K562 (cell line): Measurements from ENCODE around the gene NEUROG3. TPM values are rescaled to one million over a fixed set of nuclear protein-coding genes. Genes with fewer than 3 reads are reported as not detected.

Source experiments
- ATF1 ChIP-seq, 2 experiments: fragments of 450-650 bp in 1 of 2; IDR thresholded peaks; 2 replicates each; pipeline ENCODE4 v1.6.1; 2016; ENCODE audit warnings: missing compliant biosample characterization in 1 of 2, missing genetic modification characterization in 1 of 2
- CREM ChIP-seq: IDR thresholded peaks from 2 replicates; pipeline ENCODE4 v1.6.1; 2014; ENCODE audit warnings: antibody characterized with exemption, low read depth
- FOXA1 ChIP-seq: fragments of 450-650 bp; IDR thresholded peaks from 2 replicates; pipeline ENCODE4 v1.6.1; 2016; ENCODE audit warnings: mild to moderate bottlenecking, borderline replicate concordance
- FOXP1 ChIP-seq: sonication (generic); formaldehyde crosslinking; IDR thresholded peaks from 2 replicates; pipeline ENCODE4 v1.8.0; 2022; ENCODE audit warnings: mild to moderate bottlenecking, missing genetic modification reagents
- HEY1 ChIP-seq: fragments of 250-450 bp; sonication (Bioruptor Pico); IDR thresholded peaks from 2 replicates; pipeline ENCODE4 v1.5.0; 2020; ENCODE audit warnings: mild to moderate bottlenecking, moderate library complexity, borderline replicate concordance
- HNRNPH1 ChIP-seq: fragments of 200-400 bp; formaldehyde crosslinking; optimal IDR thresholded peaks from 2 replicates; pipeline ENCODE3; 2017; ENCODE audit warnings: low read depth, mild to moderate bottlenecking, low read length, moderate library complexity
- MAZ ChIP-seq, 2 experiments: fragments of 450-650 bp in 1 of 2; sonication (generic) in 1 of 2; formaldehyde crosslinking; IDR thresholded peaks in 1 of 2; conservative IDR thresholded peaks in 1 of 2; 2 replicates each; pipeline versions ENCODE4 v1.4.0 to v1.5.0; 2020; ENCODE audit warnings: mild to moderate bottlenecking in 1 of 2, missing genetic modification reagents in 1 of 2
- MIER1 ChIP-seq: fragments of 450-650 bp; IDR thresholded peaks from 2 replicates; pipeline ENCODE4 v1.6.1; 2016; ENCODE audit warnings: antibody characterized with exemption, mild to moderate bottlenecking, low read depth
- NCOA2 ChIP-seq, 2 experiments: fragments of 450-650 bp; IDR thresholded peaks; 2 replicates each; pipeline ENCODE4 v1.6.1; 2018; ENCODE audit warnings: mild to moderate bottlenecking in 2 of 2, moderate library complexity in 1 of 2; ENCODE audit not compliant: partially characterized antibody in 2 of 2
- NR2C1 ChIP-seq, 2 experiments: fragments of 450-650 bp; IDR thresholded peaks; 2 replicates each; pipeline ENCODE4 v1.6.1; 2017; ENCODE audit warnings: mild to moderate bottlenecking in 2 of 2, antibody characterized with exemption in 1 of 2, inconsistent platforms in 1 of 2, missing compliant biosample characterization in 1 of 2, missing genetic modification characterization in 1 of 2
- NR2C2 ChIP-seq, 2 experiments: fragments of 200-800 bp in 1 of 2; sonication (Bioruptor generic) in 1 of 2; sonication (generic) in 1 of 2; formaldehyde crosslinking in 1 of 2; IDR thresholded peaks; 2 replicates each; pipeline versions ENCODE4 v1.6.1 to v1.8.0; 2016 to 2022; ENCODE audit warnings: mild to moderate bottlenecking in 1 of 2, missing compliant biosample characterization in 1 of 2, missing genetic modification characterization in 1 of 2, missing genetic modification reagents in 1 of 2
- PTBP1 ChIP-seq: fragments of 200-400 bp; formaldehyde crosslinking; IDR thresholded peaks from 2 replicates; pipeline ENCODE4 v1.6.1; 2017; ENCODE audit warnings: low read depth, low read length
- PTTG1 ChIP-seq: fragments of 450-650 bp; IDR thresholded peaks from 2 replicates; pipeline ENCODE4 v1.6.1; 2016; ENCODE audit warnings: low read depth, mild to moderate bottlenecking, missing genetic modification characterization, missing compliant biosample characterization
- RBM22 ChIP-seq: fragments of 200-400 bp; formaldehyde crosslinking; IDR thresholded peaks from 2 replicates; pipeline ENCODE4 v1.6.1; 2018; ENCODE audit warnings: low read length, low read depth; ENCODE audit not compliant: poor library complexity, severe bottlenecking
- RFX1 ChIP-seq: fragments of 450-650 bp; IDR thresholded peaks from 2 replicates; pipeline ENCODE4 v1.6.1; 2016; ENCODE audit warnings: mild to moderate bottlenecking, moderate library complexity
- SMAD1 ChIP-seq: fragments of 150-350 bp; IDR thresholded peaks from 2 replicates; pipeline ENCODE4 v1.6.1; 2014; ENCODE audit warnings: low read length, low read depth; ENCODE audit not compliant: partially characterized antibody
- SNRNP70 ChIP-seq: fragments of 200-400 bp; formaldehyde crosslinking; optimal IDR thresholded peaks from 2 replicates; pipeline ENCODE3; 2017; ENCODE audit warnings: low read depth, low read length
- SRSF1 ChIP-seq: fragments of 200-400 bp; formaldehyde crosslinking; IDR thresholded peaks from 2 replicates; pipeline ENCODE4 v1.6.1; 2017; ENCODE audit warnings: mild to moderate bottlenecking, low read depth, low read length, moderate library complexity
- TAF7 ChIP-seq: fragments of 450-650 bp; IDR thresholded peaks from 2 replicates; pipeline ENCODE4 v1.6.1; 2016; ENCODE audit warnings: missing genetic modification characterization, missing compliant biosample characterization
- ZBTB49 ChIP-seq: sonication (generic); formaldehyde crosslinking; IDR thresholded peaks from 2 replicates; pipeline ENCODE4 v1.8.0; 2022; ENCODE audit warnings: missing genetic modification reagents, mild to moderate bottlenecking, borderline replicate concordance
- ZNF175 ChIP-seq: fragments of 200-800 bp; sonication (Bioruptor generic); IDR thresholded peaks from 2 replicates; pipeline ENCODE4 v1.6.1; 2016; ENCODE audit warnings: low read depth, mild to moderate bottlenecking, missing genetic modification characterization, missing compliant biosample characterization
- ZNF184 ChIP-seq: sonication (generic); formaldehyde crosslinking; IDR thresholded peaks from 2 replicates; pipeline ENCODE4 v1.5.0; 2020; ENCODE audit warnings: missing genetic modification reagents
- ZNF347 ChIP-seq: fragments of 450-650 bp; formaldehyde crosslinking; IDR thresholded peaks from 2 replicates; pipeline ENCODE4 v1.4.0; 2020; ENCODE audit warnings: low read depth, mild to moderate bottlenecking, moderate library complexity
- ZNF586 ChIP-seq: fragments of 450-650 bp; formaldehyde crosslinking; conservative IDR thresholded peaks from 2 replicates; pipeline ENCODE4 v1.4.0; 2020; ENCODE audit warnings: mild to moderate bottlenecking, moderate library complexity
- polyA plus RNA-seq, 8 experiments: library from polyadenylated mRNA; depleted of rRNA in 4 of 8; stranded (reverse) in 5 of 8; unstranded in 3 of 8; fragments of >200 nt; fragmentation: Nextera tagmentation in 2 of 8; fragmentation: Illumina TruSeq in 1 of 8; extraction: Ambion mirVana in 2 of 8; extraction: Trizol in 1 of 8; gene quantifications; 2 replicates each; pipeline versions ENCODE4 v1.2.1 to v1.2.3, GENCODE V29; 2011 to 2014; ENCODE audit warnings: inconsistent platforms in 1 of 8, missing spikeins in 1 of 8
- total RNA-seq, 7 experiments: library from RNA; depleted of rRNA in 6 of 7; stranded (reverse); fragments of >200 nt in 6 of 7; fragmentation: Illumina TruSeq in 2 of 7; extraction: Trizol in 2 of 7; gene quantifications; 2 replicates each; pipeline versions ENCODE4 v1.2.1 to v1.2.3, GENCODE V29; 2011 to 2021; ENCODE audit warnings: low replicate concordance in 1 of 7
- TF ChIP-seq, protein P1 (sequence below): sonication (generic); formaldehyde crosslinking; IDR thresholded peaks from 2 replicates; pipeline ENCODE4 v1.8.1; 2023; ENCODE audit warnings: mild to moderate bottlenecking, missing genetic modification reagents, moderate library complexity
- TF ChIP-seq, protein P2 (sequence below): fragments of 250-450 bp; sonication (Bioruptor Pico); IDR thresholded peaks from 2 replicates; pipeline ENCODE4 v1.9.0; 2021; ENCODE audit warnings: mild to moderate bottlenecking

Gene NEUROG3
- total and polyA plus RNA-seq, 9 of the 15 experiments (the other 6 are each of a cell fraction or from before 2014, with no cell fraction given), result not detected

GRCh38 chr10:69567920-69568319 is 5.3 kb downstream of the NEUROG3 start (continued):
- TF ChIP-seq ATF1 (CRISPR knock-in tag; IDR thresholded peaks at IDR 0.05) (no peak), ATF1 (tag; IDR thresholded peaks at IDR 0.05) (0 out of 2 replicates have a peak, but pooled peaks have one; percentile 18), PTTG1 (tag) (no peak), CREM (peak; percentile 83), HEY1 (CRISPR knock-in tag) (no peak), TAF7 (no peak), HNRNPH1 (no peak), NR2C2 (CRISPR knock-in tag; IDR thresholded peaks at IDR 0.05) (peak; percentile 69; the same call in 1 of the 2 replicates), NR2C2 (tag; IDR thresholded peaks at IDR 0.05) (no peak), FOXP1 (CRISPR knock-in tag) (0 out of 2 replicates have a peak, but pooled peaks have one; percentile 36), ZNF347 (CRISPR knock-in tag) (no peak), ZNF175 (CRISPR knock-in tag) (no peak), ZBTB49 (CRISPR knock-in tag) (no peak), FOXA1 (no peak), NR2C1 (IDR thresholded peaks at IDR 0.05) (no peak), NR2C1 (tag; IDR thresholded peaks at IDR 0.05) (no peak), SNRNP70 (no peak), SMAD1 (no peak), SRSF1 (no peak), MAZ (CRISPR knock-in tag; conservative IDR thresholded peaks at IDR 0.05 in 1 of 2, IDR thresholded peaks at IDR 0.05 in 1 of 2) (peak in 1 of 2 experiments; percentile 50; a peak in 1 of 4 replicates), ZNF184 (CRISPR knock-in tag) (no peak), MIER1 (peak; percentile 96), RFX1 (no peak), ZNF586 (no peak), NCOA2 (IDR thresholded peaks at IDR 0.05; ENCODE audit: partially characterized antibody in 2 of 2) (no peak), PTBP1 (no peak), RBM22 (no peak)
- TF ChIP-seq, protein P1, sequence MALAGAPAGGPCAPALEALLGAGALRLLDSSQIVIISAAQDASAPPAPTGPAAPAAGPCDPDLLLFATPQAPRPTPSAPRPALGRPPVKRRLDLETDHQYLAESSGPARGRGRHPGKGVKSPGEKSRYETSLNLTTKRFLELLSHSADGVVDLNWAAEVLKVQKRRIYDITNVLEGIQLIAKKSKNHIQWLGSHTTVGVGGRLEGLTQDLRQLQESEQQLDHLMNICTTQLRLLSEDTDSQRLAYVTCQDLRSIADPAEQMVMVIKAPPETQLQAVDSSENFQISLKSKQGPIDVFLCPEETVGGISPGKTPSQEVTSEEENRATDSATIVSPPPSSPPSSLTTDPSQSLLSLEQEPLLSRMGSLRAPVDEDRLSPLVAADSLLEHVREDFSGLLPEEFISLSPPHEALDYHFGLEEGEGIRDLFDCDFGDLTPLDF, result no peak
- TF ChIP-seq, protein P2, sequence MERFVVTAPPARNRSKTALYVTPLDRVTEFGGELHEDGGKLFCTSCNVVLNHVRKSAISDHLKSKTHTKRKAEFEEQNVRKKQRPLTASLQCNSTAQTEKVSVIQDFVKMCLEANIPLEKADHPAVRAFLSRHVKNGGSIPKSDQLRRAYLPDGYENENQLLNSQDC, result no peak
